GM12878 (cell line): ENCODE data around the gene RBPMS2. TPM values are rescaled to one million over a fixed set of nuclear protein-coding genes. Genes with fewer than 3 reads are reported as not detected.

Source experiments
- ATAC-seq: fragments of 200-7000 bp; cut with Tn5 transposase; 3 replicates; pipeline ENCODE4 v1.9.1; 2020; ENCODE audit warnings: mild to moderate bottlenecking, moderate library complexity
- BruUV-seq: library from RNA; stranded (reverse); fragments of 400-500 nt; replicated peaks from 2 replicates; lab custom pipeline; 2021; lab: Mats Ljungman, UMichigan
- CTCF ChIA-PET: fragments of 300-600 bp; sonication (Branson Sonifier 250); formaldehyde crosslinking; extraction: SDS; loops from one replicate; lab custom pipeline; 2021; ENCODE audit warnings: inconsistent platforms; lab: Yijun Ruan, JAX
- POLR2A ChIA-PET: fragments of 350-600 bp; formaldehyde crosslinking; extraction: SDS; loops from one replicate; lab custom pipeline; 2021; ENCODE audit warnings: inconsistent platforms; lab: Charles Lee
- RAD21 ChIA-PET: fragments of 300-600 bp; sonication (Branson Sonifier 250); formaldehyde crosslinking; loops from one replicate; lab custom pipeline; 2023; ENCODE audit warnings: antibody characterized with exemption; ENCODE audit not compliant: unreplicated experiment; lab: Charles Lee
- SMC1A ChIA-PET: fragments of 300-600 bp; sonication (Branson Sonifier 250); formaldehyde crosslinking; loops from one replicate; lab custom pipeline; 2023; ENCODE audit not compliant: unreplicated experiment, uncharacterized antibody; lab: Charles Lee
- DNase-seq: peaks from one replicate; pipeline ENCODE4 v3.0.0-alpha.2; 2011; ENCODE audit warnings: low read depth, low spot score
- FAIRE-seq: peaks from 3 replicates; lab custom pipeline; 2011; peaks lifted over from hg19 to GRCh38; lab: Jason Lieb, UNC
- H2AFZ ChIP-seq: 2 replicates; pipeline ENCODE4 v1.6.0; 2011; ENCODE audit warnings: low read depth, low read length, control low read depth; ENCODE audit not compliant: control insufficient read depth
- H3K27ac ChIP-seq: 2 replicates; pipeline ENCODE4 v1.5.1; 2011; ENCODE audit warnings: control low read depth; ENCODE audit not compliant: control insufficient read depth, insufficient read depth
- H3K27me3 ChIP-seq, 2 experiments: replicated peaks in 1 of 2; 2 replicates each; pipeline versions ENCODE4 v1.6.0 to v1.6.1; 2011; ENCODE audit warnings: low read length in 1 of 2; ENCODE audit not compliant: control insufficient read depth in 2 of 2, insufficient read depth in 2 of 2
- H3K36me3 ChIP-seq, 2 experiments: 2 replicates each; pipeline ENCODE4 v1.5.1; 2011; ENCODE audit warnings: low read length in 1 of 2; ENCODE audit not compliant: control insufficient read depth in 2 of 2, insufficient read depth in 2 of 2
- H3K4me1 ChIP-seq: 2 replicates; pipeline ENCODE4 v1.6.1; 2011; ENCODE audit warnings: mild to moderate bottlenecking, low read length, moderate library complexity, mixed read lengths; ENCODE audit not compliant: control insufficient read depth, insufficient read depth
- H3K4me2 ChIP-seq: 2 replicates; pipeline ENCODE4 v1.6.0; 2011; ENCODE audit warnings: control low read depth; ENCODE audit not compliant: control insufficient read depth, insufficient read depth
- H3K4me3 ChIP-seq: fragments of 200-600 bp; sonication (generic); 2 replicates; pipeline ENCODE4 v1.5.1; 2016
- H3K79me2 ChIP-seq: 2 replicates; pipeline ENCODE4 v1.6.0; 2011; ENCODE audit warnings: low read length; ENCODE audit not compliant: control insufficient read depth, insufficient read depth
- H3K9ac ChIP-seq: 2 replicates; pipeline ENCODE4 v1.8.0; 2011; ENCODE audit warnings: low read length, control low read depth, mixed read lengths; ENCODE audit not compliant: control insufficient read depth, insufficient read depth
- H3K9me3 ChIP-seq: replicated peaks from 3 replicates; pipeline ENCODE4 v1.5.1; 2011; ENCODE audit warnings: mild to moderate bottlenecking, low read length; ENCODE audit not compliant: control insufficient read depth, insufficient read depth
- H4K20me1 ChIP-seq: 2 replicates; pipeline ENCODE4 v1.6.0; 2011; ENCODE audit not compliant: control insufficient read depth, insufficient read depth
- CREB1 ChIP-seq: IDR thresholded peaks from 2 replicates; pipeline ENCODE4 v1.6.1; 2012; ENCODE audit warnings: low read depth, mild to moderate bottlenecking, inconsistent platforms
- IKZF1 ChIP-seq: fragments of 450-650 bp; conservative IDR thresholded peaks from 2 replicates; pipeline ENCODE4 v1.6.1; 2017; ENCODE audit warnings: antibody characterized with exemption, mild to moderate bottlenecking
- KLF5 ChIP-seq: fragments of 450-650 bp; IDR thresholded peaks from 2 replicates; pipeline ENCODE4 v1.6.1; 2014; ENCODE audit warnings: mild to moderate bottlenecking; ENCODE audit not compliant: partially characterized antibody
- MYC ChIP-seq: IDR thresholded peaks from 2 replicates; pipeline ENCODE4 v1.6.1; 2011; ENCODE audit warnings: mild to moderate bottlenecking, low read length, moderate library complexity, inconsistent platforms; ENCODE audit not compliant: insufficient read depth, insufficient replicate concordance, insufficient read length, severe bottlenecking
- NBN ChIP-seq: fragments of 450-650 bp; IDR thresholded peaks from 2 replicates; pipeline ENCODE4 v1.6.1; 2016
- NR2C1 ChIP-seq: fragments of 450-650 bp; IDR thresholded peaks from 2 replicates; pipeline ENCODE4 v1.6.1; 2017; ENCODE audit warnings: antibody characterized with exemption, mild to moderate bottlenecking, moderate library complexity
- PAX8 ChIP-seq: fragments of 450-650 bp; IDR thresholded peaks from 2 replicates; pipeline ENCODE4 v1.6.1; 2017; ENCODE audit warnings: mild to moderate bottlenecking, moderate library complexity
- RAD51 ChIP-seq: fragments of 450-650 bp; IDR thresholded peaks from 2 replicates; pipeline ENCODE4 v1.6.1; 2016; ENCODE audit warnings: moderate library complexity, mild to moderate bottlenecking, inconsistent platforms
- SMARCA5 ChIP-seq: fragments of 450-650 bp; IDR thresholded peaks from 2 replicates; pipeline ENCODE4 v1.6.1; 2017; ENCODE audit warnings: mild to moderate bottlenecking
- STAT1 ChIP-seq: fragments of 450-650 bp; conservative IDR thresholded peaks from 2 replicates; pipeline ENCODE4 v1.6.1; 2014; ENCODE audit warnings: antibody characterized with exemption, mild to moderate bottlenecking
- TCF3 ChIP-seq: IDR thresholded peaks from 2 replicates; pipeline ENCODE4 v1.6.1; 2012; ENCODE audit warnings: low read depth, mild to moderate bottlenecking, low read length, borderline replicate concordance; ENCODE audit not compliant: insufficient read depth
- ZBTB33 ChIP-seq: fragments of 450-650 bp; IDR thresholded peaks from 2 replicates; pipeline ENCODE4 v1.6.1; 2017; ENCODE audit warnings: mild to moderate bottlenecking
- ZNF217 ChIP-seq: fragments of 450-650 bp; IDR thresholded peaks from 2 replicates; pipeline ENCODE4 v1.6.1; 2017; ENCODE audit warnings: antibody characterized with exemption, mild to moderate bottlenecking
- WGBS: methylation state at CpG from one replicate; pipeline ENCODE4 v1.1.6; 2016; ENCODE audit warnings: low lambda C conversion rate; ENCODE audit not compliant: insufficient replicate concordance, insufficient coverage; ENCODE audit errors: missing lambda C conversion rate; 5-methylcytosine and 5-hydroxymethylcytosine counted together
- in situ Hi-C: fragments of 300-500 bp; cut with MboI; formaldehyde crosslinking; loops from 9 replicates; pipeline ENCODE4 v1.14.3; 2018; ENCODE audit warnings: mixed read lengths
- intact Hi-C: fragments of 100-400 bp; cut with micrococcal nuclease; formaldehyde crosslinking; loops from one replicate; pipeline ENCODE4 v1.14.2; 2022; ENCODE audit not compliant: unreplicated experiment
- polyA plus RNA-seq, 11 experiments: library from polyadenylated mRNA; depleted of rRNA in 4 of 11; unstranded in 6 of 11; stranded (reverse) in 5 of 11; fragments of >200 nt; fragmentation: Nextera tagmentation in 4 of 11; fragmentation: Illumina TruSeq in 1 of 11; extraction: Ambion mirVana in 4 of 11; extraction: Trizol in 1 of 11; gene quantifications; 1 replicate in 1 of 11; 2 replicates in 10 of 11; pipeline versions ENCODE4 v1.2.1 to v1.2.3, GENCODE V29; 2011 to 2016; ENCODE audit warnings: inconsistent platforms in 2 of 11, missing spikeins in 2 of 11, low read depth in 1 of 11
- total RNA-seq, 4 experiments: library from RNA; depleted of rRNA in 3 of 4; stranded (reverse); fragments of >200 nt in 3 of 4; fragmentation: Illumina TruSeq in 1 of 4; extraction: Trizol in 1 of 4; gene quantifications; 2 replicates each; pipeline versions ENCODE4 v1.2.1 to v1.2.3, GENCODE V29; 2013 to 2021

Gene RBPMS2
- total and polyA plus RNA-seq, 10 of the 15 experiments (the other 5 are each of a cell fraction or from before 2014, with no cell fraction given) = 0.06 to 0.31 (median 0.19) TPM; not detected in 3

GRCh38 chr15:64760056-64760455, 15.3 kb downstream of the RBPMS2 start:
- TF ChIP-seq PAX8 (no peak), CREB1 (no peak), ZBTB33 (no peak), SMARCA5 (no peak), NBN (no peak), IKZF1 (no peak), NR2C1 (no peak), KLF5 (no peak), STAT1 (no peak), ZNF217 (no peak), RAD51 (no peak), TCF3 (no peak), MYC (no peak)
- TF ChIP-seq, all 136 proteins: peak for 0
- 61% methylated on average over 8 of the region's 8 CpGs for WGBS
- ChIA-PET CTCF (interaction anchor here (1.0 to 1.2 kb wide), 2 partner anchors 19 to 51 kb away, joined by 3 to 4 read pairs; no protein-coding TSS in a partner anchor), RAD21 (no interaction called here), POLR2A (no interaction called here), SMC1A (no interaction called here)
- no peak for ATAC-seq
- no peak overlapping the region for H3K4me3 ChIP-seq
- H3K27ac ChIP-seq = no peak overlapping the region
- BruUV-seq = no TSS peak
- no peak overlapping the region for H2AFZ ChIP-seq
- H4K20me1 ChIP-seq = no peaks in the 10 kb centered on the region
- intact Hi-C loops = no loop called here
- no peaks in the 10 kb centered on the region for H3K27me3 ChIP-seq
- H3K4me2 ChIP-seq = no peak overlapping the region
- no peak overlapping the region for H3K9ac ChIP-seq
- no peak for FAIRE-seq
- no peak for DNase-seq
- in situ Hi-C loops = no loop called here
- H3K79me2 ChIP-seq = no peaks in the 10 kb centered on the region
- peaks cover 5% of the 10 kb centered on the region for H3K4me1 ChIP-seq
- no peaks in the 10 kb centered on the region for H3K36me3 ChIP-seq
- H3K9me3 ChIP-seq = no peaks in the 10 kb centered on the region
